ENCODE data around the gene SPTBN4. TPM values are rescaled to one million over a fixed set of nuclear protein-coding genes. Genes with fewer than 3 reads are reported as not detected.

Gene SPTBN4
- total RNA-seq = 1 to 10 TPM; 1.2 to 2.1 (median 1.8) TPM

DNA sequence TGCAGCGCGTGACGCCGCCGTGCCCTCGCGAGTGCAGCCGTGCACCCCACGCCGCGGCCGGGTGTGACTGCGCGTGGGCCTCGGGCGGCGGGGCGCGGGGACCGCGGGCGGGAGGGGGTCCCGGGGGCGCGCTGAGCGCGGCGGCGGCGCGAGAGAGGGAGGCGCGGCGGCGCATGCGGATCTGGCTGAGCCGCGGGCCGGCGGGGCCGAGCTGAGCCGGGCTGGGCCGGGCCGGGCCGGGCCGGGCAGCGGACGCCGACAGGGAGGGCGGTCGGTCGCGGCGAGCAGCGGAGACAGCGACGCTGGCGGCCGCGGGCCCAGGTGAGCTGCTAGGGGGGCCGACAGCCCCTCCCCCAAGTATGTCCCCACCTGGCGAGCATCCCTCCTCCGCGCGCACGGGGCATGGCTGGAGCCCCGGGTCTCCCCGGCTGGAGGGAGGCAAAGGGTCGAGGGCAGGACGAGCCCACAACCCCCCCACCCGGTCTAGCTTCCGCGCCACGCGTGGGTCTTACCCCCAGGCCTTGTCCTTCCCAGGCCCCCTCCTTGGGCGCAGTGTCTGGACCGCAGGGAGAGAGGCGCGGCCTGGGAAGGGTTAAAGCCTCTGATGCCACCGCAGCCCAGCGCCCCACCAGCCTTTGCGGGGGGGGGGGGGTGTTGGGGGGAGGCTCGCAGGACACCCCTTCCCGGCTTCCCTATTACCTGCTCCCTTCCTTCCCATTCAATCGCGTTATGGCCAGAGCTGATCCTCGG lies at the start of gene SPTBN4:
Gene SPTBN4, plus strand, starts transcription at position 17 of the 750 bp plus-strand sequence. CDS start 5,621 bp downstream, outside the sequence.
- H3K4me3 Mint-ChIP-seq = peak within 1 kb of the TSS; percentile 88
- DNase-seq = no peak
- H3K36me3 Mint-ChIP-seq (ENCODE audit: insufficient read depth) = peaks cover 4% of the 10 kb centered on the region
- H3K9me3 Mint-ChIP-seq = no peaks in the 10 kb centered on the region
- peaks cover 14% of the 10 kb centered on the region for H3K27me3 Mint-ChIP-seq (ENCODE audit: low read depth)
- no peak for ATAC-seq
- peaks cover 25% of the 10 kb centered on the region for H3K4me1 Mint-ChIP-seq (ENCODE audit: low read depth)

DNA sequence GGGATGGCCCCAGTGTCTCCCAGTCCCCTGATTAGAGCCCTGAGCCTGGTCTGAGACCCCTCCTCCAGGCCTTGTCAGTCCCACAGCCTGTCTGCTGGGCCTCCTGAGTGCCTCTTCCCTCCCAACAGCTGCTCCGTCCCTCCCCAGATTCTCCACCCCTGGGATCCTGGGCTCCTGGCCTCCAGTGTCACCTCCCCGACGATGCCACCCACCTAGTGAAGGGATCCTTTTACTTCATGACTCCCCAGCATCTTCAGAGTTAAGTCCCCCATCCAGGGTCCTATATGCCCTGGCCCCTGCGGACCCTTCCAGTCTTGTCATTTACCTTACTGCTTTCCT lies 49.2 kb upstream of the SPTBN4 start:
- no peak overlapping the region for H3K4me3 Mint-ChIP-seq
- peaks cover 6% of the 10 kb centered on the region for H3K36me3 Mint-ChIP-seq (ENCODE audit: insufficient read depth)
- no peak for DNase-seq
- H3K9me3 Mint-ChIP-seq = no peaks in the 10 kb centered on the region
- no peak for ATAC-seq
- H3K4me1 Mint-ChIP-seq (ENCODE audit: low read depth) = peaks cover 18% of the 10 kb centered on the region
- H3K27me3 Mint-ChIP-seq (ENCODE audit: low read depth) = no peaks in the 10 kb centered on the region

DNA sequence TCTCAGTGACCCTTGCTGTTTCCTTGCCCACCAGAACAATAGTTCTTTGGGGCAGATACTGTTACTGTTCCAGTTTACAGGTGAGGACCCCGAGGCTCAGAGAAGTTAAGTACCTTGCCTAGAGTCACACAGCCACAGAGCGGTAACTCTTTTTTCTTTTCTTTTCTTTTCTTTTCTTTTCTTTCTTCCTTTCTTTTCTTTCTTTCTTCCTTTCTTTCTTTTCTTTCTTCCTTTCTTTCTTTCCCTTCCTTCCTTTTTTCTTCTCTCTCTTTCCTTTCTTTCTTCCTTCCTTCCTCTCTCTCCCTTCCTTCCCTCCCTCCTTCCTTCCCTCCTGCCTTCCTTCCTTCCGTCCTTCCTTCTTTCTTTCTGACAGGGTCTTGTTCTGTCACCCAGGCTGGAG lies 48.8 kb upstream of the SPTBN4 start:
- Mint-ChIP-seq H3K27me3 (ENCODE audit: low read depth) (no peaks in the 10 kb centered on the region), H3K4me3 (no peak overlapping the region), H3K36me3 (ENCODE audit: insufficient read depth) (peaks cover 6% of the 10 kb centered on the region), H3K4me1 (ENCODE audit: low read depth) (peaks cover 18% of the 10 kb centered on the region), H3K9me3 (no peaks in the 10 kb centered on the region)
- DNase-seq = no peak
- ATAC-seq = no peak

DNA sequence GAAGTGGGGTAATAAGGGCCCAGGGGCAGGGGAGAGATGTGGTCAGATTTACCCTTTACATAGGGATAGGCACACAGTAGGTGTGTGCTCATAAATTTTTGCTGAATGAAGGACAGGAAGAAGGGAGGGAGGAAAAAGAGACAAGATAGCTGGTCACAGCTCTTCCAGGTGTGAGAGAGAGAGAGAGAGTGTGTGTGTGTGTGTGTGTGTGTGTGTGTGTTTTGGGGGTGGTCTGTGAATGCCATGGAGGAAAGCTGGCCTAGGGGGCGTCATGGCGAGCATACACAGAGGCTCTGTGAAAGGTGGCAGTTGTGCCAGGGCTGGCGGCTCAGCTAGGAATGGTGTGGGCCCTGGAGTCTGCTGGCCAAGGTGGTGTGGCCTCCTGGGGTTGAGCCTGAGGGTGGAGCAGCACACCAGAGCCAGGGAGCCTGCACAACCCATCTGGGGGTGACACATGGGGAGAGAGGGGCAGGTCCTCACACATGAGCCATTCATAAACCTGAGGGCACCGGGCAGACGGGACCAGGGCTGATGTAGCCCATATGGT lies 47.7 kb upstream of the SPTBN4 start:
- Mint-ChIP-seq H3K27me3 (ENCODE audit: low read depth) (no peaks in the 10 kb centered on the region), H3K4me1 (ENCODE audit: low read depth) (peaks cover 20% of the 10 kb centered on the region), H3K9me3 (no peaks in the 10 kb centered on the region), H3K4me3 (no peak overlapping the region), H3K36me3 (ENCODE audit: insufficient read depth) (peaks cover 6% of the 10 kb centered on the region)
- ATAC-seq (no peak), DNase-seq (no peak)

DNA sequence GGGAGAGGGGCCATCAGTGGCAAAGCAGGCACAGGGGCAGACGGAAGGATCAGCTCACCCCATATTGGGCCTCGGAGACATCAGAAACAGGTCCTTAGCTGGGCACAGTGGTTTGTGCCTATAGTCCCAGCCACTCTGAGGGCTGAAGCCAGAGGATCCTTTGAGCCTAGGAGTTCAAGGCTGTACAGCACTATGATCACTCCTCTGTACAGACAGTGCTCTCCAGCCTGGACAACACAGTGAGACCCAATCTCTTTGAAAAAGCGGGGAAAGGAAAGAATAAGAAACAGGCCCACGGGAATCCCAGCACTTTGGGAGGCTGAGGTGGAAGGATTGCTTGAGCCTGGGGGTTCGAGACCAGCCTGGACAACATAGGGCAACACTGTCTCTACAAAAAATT lies 47.0 kb upstream of the SPTBN4 start:
- no peak for ATAC-seq
- H3K27me3 Mint-ChIP-seq (ENCODE audit: low read depth) = no peaks in the 10 kb centered on the region
- peaks cover 6% of the 10 kb centered on the region for H3K36me3 Mint-ChIP-seq (ENCODE audit: insufficient read depth)

DNA sequence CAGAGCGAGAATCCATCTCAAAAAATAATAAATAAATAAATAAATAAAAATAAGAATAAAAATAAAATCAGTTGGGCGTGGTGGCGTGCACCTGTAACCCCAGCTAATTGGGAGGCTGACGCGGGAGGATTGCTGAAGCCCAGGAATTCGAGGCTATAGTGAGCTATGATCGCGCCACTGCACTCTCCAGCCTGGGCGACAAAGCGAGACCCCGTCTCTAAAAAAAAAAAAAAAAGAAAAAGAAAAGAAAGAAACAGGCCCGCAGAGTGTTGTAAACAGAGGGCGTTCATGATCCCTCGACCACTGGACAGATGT lies 46.4 kb upstream of the SPTBN4 start:
- peak overlapping the region; percentile 79 for H3K4me3 Mint-ChIP-seq

More for the DNA sequence above, 47.0 kb upstream of the SPTBN4 start:
- H3K9me3 Mint-ChIP-seq = no peaks in the 10 kb centered on the region
- peak overlapping the region; percentile 59 for H3K4me3 Mint-ChIP-seq
- peaks cover 24% of the 10 kb centered on the region for H3K4me1 Mint-ChIP-seq (ENCODE audit: low read depth)
- DNase-seq = no peak

DNA sequence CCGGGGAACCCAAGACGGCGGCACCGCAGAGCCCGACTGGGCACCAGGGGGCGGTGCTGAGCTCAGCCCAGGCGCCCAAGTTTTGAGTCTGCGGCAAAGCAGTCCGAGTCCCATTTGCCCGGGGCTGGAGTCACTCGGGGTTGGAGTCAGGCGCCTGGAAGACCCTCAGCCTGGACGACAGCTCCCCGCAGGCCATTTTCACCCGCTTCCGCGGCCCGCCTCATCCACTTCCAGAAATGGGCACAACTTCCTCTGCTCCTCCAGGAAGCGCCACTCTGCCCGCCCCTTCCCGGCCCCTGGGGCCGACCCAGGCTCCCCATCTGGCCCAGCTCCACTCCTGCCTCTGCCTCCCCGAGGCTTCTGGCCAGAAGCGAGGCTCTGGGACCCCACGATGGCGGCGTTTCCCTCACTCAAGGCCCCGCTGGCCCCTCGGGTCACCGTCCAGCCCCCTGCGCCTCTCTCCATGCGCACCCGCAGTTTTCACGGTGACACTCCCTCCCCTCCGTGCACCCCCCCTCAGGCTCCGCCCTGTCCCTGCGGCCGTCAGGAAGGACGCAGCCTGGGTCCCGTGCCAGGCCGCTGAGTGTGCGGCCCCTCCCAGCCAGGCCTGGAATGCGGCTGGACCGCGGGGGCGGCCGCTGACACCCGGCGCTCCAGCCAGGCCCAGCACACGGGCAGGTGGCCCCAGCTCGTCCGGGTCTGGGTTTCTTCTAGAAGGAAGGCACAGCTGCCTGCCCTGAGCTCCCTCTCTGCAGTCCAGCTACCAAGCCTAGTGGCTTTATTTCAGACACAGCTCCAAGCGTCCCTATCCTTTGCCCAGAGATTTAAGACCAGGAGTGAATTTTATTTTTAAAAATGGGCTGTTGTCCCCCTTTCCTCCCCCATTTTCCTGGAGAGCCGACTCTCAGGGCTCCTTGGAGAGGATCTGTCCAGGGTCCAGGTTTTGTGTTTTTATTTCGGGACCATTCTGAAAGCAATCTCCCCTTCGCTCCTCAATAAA lies 45.7 kb upstream of the SPTBN4 start:
- Mint-ChIP-seq H3K9me3 (no peaks in the 10 kb centered on the region), H3K4me1 (ENCODE audit: low read depth) (peaks cover 28% of the 10 kb centered on the region), H3K4me3 (peak overlapping the region; percentile 79), H3K36me3 (ENCODE audit: insufficient read depth) (peaks cover 6% of the 10 kb centered on the region), H3K27me3 (ENCODE audit: low read depth) (no peaks in the 10 kb centered on the region)
- DNase-seq = peak; percentile 64
- peak; percentile 49 to 52 for ATAC-seq

More for the DNA sequence above, 46.4 kb upstream of the SPTBN4 start:
- ATAC-seq = no peak
- H3K9me3 Mint-ChIP-seq = no peaks in the 10 kb centered on the region
- H3K36me3 Mint-ChIP-seq (ENCODE audit: insufficient read depth) = peaks cover 6% of the 10 kb centered on the region
- no peaks in the 10 kb centered on the region for H3K27me3 Mint-ChIP-seq (ENCODE audit: low read depth)
- DNase-seq = no peak
- peaks cover 25% of the 10 kb centered on the region for H3K4me1 Mint-ChIP-seq (ENCODE audit: low read depth)

DNA sequence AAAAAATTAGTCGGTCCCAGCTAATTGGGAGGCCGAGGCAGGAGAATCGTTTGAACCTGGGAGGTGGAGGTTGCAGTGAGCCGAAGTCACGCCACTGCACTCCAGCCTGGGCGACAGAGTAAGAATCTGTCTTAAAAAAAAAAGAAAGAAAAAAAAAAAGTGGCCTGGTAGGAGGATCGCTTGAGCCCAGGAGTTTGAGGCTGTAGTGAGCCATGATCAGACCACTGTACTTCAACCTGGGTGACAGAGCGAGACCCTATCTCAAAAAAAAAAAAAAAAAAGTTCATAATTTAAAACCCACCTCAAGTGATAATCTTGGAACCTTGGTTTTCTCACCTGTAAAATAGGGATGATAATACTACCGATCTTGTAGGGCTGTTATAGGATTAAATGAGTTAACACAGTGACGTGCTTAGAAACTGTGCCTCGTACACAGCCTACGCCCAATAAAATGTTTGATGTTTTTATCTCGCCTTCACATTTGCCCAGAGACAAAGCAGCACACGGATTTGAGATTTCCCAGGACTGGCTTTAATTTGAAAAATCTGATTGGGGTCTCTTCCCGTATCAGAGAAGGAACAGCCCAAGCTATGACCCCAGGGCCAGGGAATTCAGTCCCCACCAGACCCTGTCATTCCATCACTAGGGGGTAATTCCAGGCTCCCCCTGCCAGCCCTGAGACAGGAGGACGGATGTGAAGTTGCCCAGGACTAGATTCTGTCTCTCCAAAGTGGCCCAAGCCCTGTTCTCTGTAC lies 44.6 kb upstream of the SPTBN4 start:
- Mint-ChIP-seq H3K9me3 (no peaks in the 10 kb centered on the region), H3K27me3 (ENCODE audit: low read depth) (no peaks in the 10 kb centered on the region), H3K4me3 (peak overlapping the region; percentile 79), H3K4me1 (ENCODE audit: low read depth) (peaks cover 28% of the 10 kb centered on the region), H3K36me3 (ENCODE audit: insufficient read depth) (peaks cover 6% of the 10 kb centered on the region)
- no peak for ATAC-seq
- DNase-seq = no peak

DNA sequence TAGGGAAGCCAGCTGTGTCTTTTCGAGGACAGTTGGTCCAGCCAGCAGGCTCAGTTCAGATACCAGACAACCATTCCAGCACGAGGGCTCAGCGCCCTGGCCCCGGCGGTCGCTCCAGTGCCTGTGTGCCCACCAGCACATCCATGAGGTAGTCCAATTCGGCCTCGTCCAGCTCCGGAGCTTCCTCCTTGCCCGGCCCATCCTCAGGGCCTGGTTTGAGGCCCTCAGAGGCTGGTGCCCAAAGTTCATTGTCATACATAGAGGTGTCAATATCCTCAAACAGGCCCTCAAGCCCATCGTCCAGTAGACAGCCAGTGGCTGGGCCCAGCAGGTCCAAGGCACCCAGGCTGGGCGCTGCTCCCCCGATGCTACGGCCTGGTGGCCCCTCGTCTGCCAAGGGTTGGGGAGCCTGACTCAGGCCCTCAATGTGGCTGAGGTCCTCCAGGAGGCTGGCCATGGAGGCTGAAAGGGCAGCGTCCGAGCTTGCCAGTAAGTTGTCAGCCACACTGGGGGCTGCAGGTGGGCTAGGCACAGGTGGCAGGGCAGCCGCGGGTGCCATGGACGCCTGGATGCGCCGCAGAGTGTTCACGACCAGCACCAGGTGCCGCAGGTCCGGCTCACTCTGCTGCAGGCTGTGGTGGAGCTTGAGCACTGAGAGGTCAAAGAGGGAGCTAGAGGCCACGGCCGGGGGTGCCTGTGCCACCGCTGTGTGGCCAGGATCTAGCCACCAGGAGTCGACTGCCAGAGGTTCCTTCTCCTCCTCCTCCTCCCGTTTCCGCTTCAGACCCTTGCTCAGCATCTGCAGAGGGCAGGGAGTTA lies 43.8 kb upstream of the SPTBN4 start:
- ATAC-seq (no peak), DNase-seq (no peak)
- Mint-ChIP-seq H3K9me3 (no peaks in the 10 kb centered on the region), H3K36me3 (ENCODE audit: insufficient read depth) (peaks cover 6% of the 10 kb centered on the region), H3K4me3 (peak overlapping the region; percentile 55), H3K27me3 (ENCODE audit: low read depth) (no peaks in the 10 kb centered on the region), H3K4me1 (ENCODE audit: low read depth) (peaks cover 24% of the 10 kb centered on the region)

DNA sequence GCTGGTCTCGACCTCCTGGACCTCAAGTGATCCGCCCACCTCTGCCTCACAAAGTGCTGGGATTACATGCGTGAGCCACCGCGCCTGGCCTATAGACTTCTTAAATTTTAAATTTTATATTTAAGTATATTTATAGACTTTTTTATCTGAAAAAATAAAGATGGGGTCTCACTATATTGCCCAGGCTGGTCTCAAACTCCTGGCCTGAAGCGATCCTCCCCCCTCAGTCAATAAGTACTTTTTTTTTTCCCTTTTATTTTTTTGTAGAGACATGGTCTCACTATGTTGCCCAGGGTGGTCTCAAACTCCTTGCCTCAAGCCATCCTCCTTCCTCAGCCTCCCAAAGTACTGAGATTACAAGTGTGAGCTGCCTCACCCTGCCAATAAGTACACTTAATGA lies 42.9 kb upstream of the SPTBN4 start:
- Mint-ChIP-seq H3K9me3 (no peaks in the 10 kb centered on the region), H3K4me1 (ENCODE audit: low read depth) (peaks cover 24% of the 10 kb centered on the region), H3K27me3 (ENCODE audit: low read depth) (no peaks in the 10 kb centered on the region), H3K4me3 (peak overlapping the region; percentile 93), H3K36me3 (ENCODE audit: insufficient read depth) (peaks cover 6% of the 10 kb centered on the region)
- no peak for ATAC-seq
- no peak for DNase-seq

DNA sequence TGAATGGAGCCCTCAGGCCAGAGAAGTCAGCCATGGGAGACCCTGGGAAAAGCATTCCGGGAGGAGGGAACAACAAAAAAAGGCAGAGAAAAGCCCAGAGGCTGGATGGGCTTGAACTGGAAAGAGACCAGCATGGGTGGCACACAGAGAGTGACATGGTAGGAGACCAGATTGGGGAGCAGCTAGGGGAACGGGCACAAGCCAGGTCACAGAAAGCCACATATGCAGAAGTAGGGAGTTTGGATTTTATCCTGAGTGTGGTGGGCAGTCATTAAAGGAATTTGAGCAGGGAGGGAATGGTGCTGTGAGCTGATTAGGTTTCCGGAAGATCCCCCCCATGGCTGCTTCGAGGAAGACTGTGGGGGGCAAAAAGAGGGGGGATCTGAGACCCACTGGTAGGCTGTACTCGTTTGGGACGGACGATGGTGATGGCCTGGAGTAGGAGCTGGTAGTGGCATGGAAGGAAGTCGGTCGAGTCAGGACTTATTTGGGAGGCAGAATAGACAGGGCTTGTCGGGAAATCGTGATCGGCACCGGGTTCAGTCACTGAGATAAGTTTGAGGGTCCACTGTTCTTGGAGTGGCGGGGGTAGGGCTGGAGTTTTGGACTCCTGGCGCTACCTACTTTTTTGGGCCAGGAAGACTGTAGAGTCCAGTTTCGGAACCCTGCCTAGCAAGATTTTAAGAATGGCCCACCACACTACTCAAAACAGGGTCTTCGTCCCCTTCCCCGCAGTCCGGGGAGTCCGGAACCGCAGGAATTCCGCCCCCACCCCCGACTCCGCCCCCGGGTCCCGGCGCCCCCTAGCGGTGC lies 42.0 kb upstream of the SPTBN4 start:
- ATAC-seq = no peak
- H3K4me1 Mint-ChIP-seq (ENCODE audit: low read depth) = peaks cover 24% of the 10 kb centered on the region
- H3K36me3 Mint-ChIP-seq (ENCODE audit: insufficient read depth) = peaks cover 6% of the 10 kb centered on the region
- no peaks in the 10 kb centered on the region for H3K27me3 Mint-ChIP-seq (ENCODE audit: low read depth)
- peak overlapping the region; percentile 93 for H3K4me3 Mint-ChIP-seq
- H3K9me3 Mint-ChIP-seq = no peaks in the 10 kb centered on the region
- no peak for DNase-seq

DNA sequence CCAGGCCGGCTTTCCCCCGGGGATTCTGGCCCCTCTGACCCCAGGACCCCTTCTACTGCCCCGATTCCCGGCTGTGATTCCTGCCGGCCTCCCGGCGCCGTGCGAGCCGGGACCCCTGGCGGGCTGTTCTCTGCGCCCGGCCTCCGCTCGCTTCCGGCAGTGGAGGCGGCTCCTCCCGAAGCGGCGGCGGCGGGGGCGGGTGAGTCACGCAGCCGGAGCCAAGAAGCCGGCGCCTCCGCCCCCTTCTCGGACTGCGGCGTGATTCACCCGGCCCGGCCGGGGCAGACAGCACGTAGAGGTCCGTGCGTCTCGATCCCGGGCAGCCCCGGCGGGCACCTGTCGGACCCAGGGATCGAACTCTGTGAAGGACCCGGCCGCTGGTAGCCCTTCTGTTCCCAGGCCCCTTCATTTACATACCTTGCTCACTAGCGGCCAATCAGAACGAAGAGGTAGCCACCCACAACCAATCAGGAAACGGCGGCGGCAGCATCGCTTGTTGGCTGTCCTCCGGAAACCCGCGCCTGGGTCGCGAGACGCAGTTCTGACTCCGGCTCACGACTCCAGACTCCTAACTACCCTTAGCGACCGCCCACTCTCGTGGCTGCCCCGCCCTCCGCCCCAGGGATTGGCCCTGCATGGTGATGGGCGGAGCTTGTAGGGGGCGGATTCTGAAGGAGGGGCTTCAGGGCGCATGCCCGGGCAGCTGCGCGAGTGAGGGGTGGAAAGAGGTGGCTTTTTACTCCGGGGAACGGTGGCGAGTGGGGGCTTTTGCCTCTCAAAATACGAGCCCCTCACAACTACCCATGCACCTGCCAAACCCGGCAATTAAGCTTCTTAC lies 41.1 kb upstream of the SPTBN4 start, which contains the start of gene SERTAD1:
Gene SERTAD1, minus strand, starts transcription at position 543 of the 838 bp plus-strand sequence. CDS start 2,446 bp downstream, outside the sequence.
- Mint-ChIP-seq H3K4me3 (peak within 1 kb of the TSS; percentile 93), H3K9me3 (no peaks in the 10 kb centered on the region), H3K36me3 (ENCODE audit: insufficient read depth) (peaks cover 6% of the 10 kb centered on the region), H3K27me3 (ENCODE audit: low read depth) (no peaks in the 10 kb centered on the region), H3K4me1 (ENCODE audit: low read depth) (peaks cover 24% of the 10 kb centered on the region)
- peak; percentile 100 for DNase-seq
- ATAC-seq = peak; percentile 87 to 91
